Measurements from ENCODE around the gene LDAF1. TPM values are rescaled to one million over a fixed set of nuclear protein-coding genes. Genes with fewer than 3 reads are reported as not detected.
"Not testable (repeated sequence)": the region's sequence is repeated elsewhere in the genome, so short reads cannot be mapped to it uniquely, and the experiment has no call there.

Gene LDAF1
- total RNA-seq, 4 donors from 2014 or later, result 10.5 to 88.6 (median 51.4) TPM

GRCh38 chr16:21145738-21146137 lies 12.7 kb upstream of the LDAF1 start:
- intact Hi-C loops (cut with DNase I; ENCODE audit: low total_unique reads), result no loop called here
- no peaks in the 10 kb centered on the region for H3K4me1 ChIP-seq
- H3K36me3 ChIP-seq, result no peaks in the 10 kb centered on the region
- no peaks in the 10 kb centered on the region for H3K27me3 ChIP-seq
- H3K27ac ChIP-seq, result no peak overlapping the region
- H3K9me3 ChIP-seq, result no peaks in the 10 kb centered on the region
- TF ChIP-seq POLR2A (IDR thresholded peaks at IDR 0.05) (no peak), CTCF (IDR thresholded peaks at IDR 0.05) (no peak)
- no peak for DNase-seq
- H3K4me3 ChIP-seq, result no peak overlapping the region

GRCh38 chr16:21150375-21151001 lies 8.0 kb upstream of the LDAF1 start, which contains the start of gene DNAH3:
DNAH3 (minus strand) TSS chr16:21150846; CDS start chr16:21150319, 527 bp downstream.
- H3K4me3 ChIP-seq, result no peak within 1 kb of the TSS
- intact Hi-C loops (cut with DNase I; ENCODE audit: low total_unique reads), result no loop called here
- H3K27ac ChIP-seq, result no peak within 1 kb of the TSS

GRCh38 chr16:21152160-21153030 lies 6.1 kb upstream of the LDAF1 start:
- H3K27me3 ChIP-seq; H3K27ac ChIP-seq; H3K36me3 ChIP-seq; intact Hi-C loops (cut with DNase I; ENCODE audit: low total_unique reads); H3K9me3 ChIP-seq; H3K4me1 ChIP-seq; H3K4me3 ChIP-seq; DNase-seq: not testable (repeated sequence)

More at GRCh38 chr16:21150375-21151001, 8.0 kb upstream of the LDAF1 start, which contains the start of gene DNAH3:
- no peak for TF ChIP-seq CTCF (IDR thresholded peaks at IDR 0.05)
- no peak for TF ChIP-seq POLR2A (IDR thresholded peaks at IDR 0.05)
- Histone ChIP-seq H3K36me3 (no peaks in the 10 kb centered on the region), H3K9me3 (no peaks in the 10 kb centered on the region), H3K27me3 (no peaks in the 10 kb centered on the region), H3K4me1 (no peaks in the 10 kb centered on the region)
- no peak for DNase-seq

- H3K27ac ChIP-seq; DNase-seq; H3K4me3 ChIP-seq; H3K36me3 ChIP-seq; intact Hi-C loops (cut with DNase I; ENCODE audit: low total_unique reads); H3K4me1 ChIP-seq; H3K9me3 ChIP-seq; H3K27me3 ChIP-seq: not testable (repeated sequence)
Measured at GRCh38 chr16:21153124-21153729, 5.2 kb upstream of the LDAF1 start.

GRCh38 chr16:21156011-21156410 lies 2.5 kb upstream of the LDAF1 start:
- H3K36me3 ChIP-seq; intact Hi-C loops (cut with DNase I; ENCODE audit: low total_unique reads); H3K4me3 ChIP-seq; DNase-seq; H3K9me3 ChIP-seq; H3K27ac ChIP-seq; H3K27me3 ChIP-seq: not testable (repeated sequence)
- peaks cover 8 to 14% of the 10 kb centered on the region in 2 donors for H3K4me1 ChIP-seq

- intact Hi-C loops (cut with DNase I; ENCODE audit: low total_unique reads), result no loop called here
- no peaks in the 10 kb centered on the region for H3K27me3 ChIP-seq
- DNase-seq, result peak; percentile 32 to 43
- peak overlapping the region; percentile 84 to 92 for H3K27ac ChIP-seq
- H3K9me3 ChIP-seq, result no peaks in the 10 kb centered on the region
- no peak overlapping the region for H3K4me3 ChIP-seq
- peaks cover 8 to 19% of the 10 kb centered on the region in 2 donors for H3K4me1 ChIP-seq
- TF ChIP-seq POLR2A (IDR thresholded peaks at IDR 0.05), result no peak
- TF ChIP-seq CTCF (IDR thresholded peaks at IDR 0.05), result peak; percentile 55 to 74 (median 71)
- H3K36me3 ChIP-seq, result no peaks in the 10 kb centered on the region
Measured at GRCh38 chr16:21156767-21157467, 1.6 kb upstream of the LDAF1 start.
